ENCODE measurements around the gene ASB15. TPM values are rescaled to one million over a fixed set of nuclear protein-coding genes. Genes with fewer than 3 reads are reported as not detected.

ASB15 gene
- polyA plus RNA-seq, 3 donors: not detected

DNA sequence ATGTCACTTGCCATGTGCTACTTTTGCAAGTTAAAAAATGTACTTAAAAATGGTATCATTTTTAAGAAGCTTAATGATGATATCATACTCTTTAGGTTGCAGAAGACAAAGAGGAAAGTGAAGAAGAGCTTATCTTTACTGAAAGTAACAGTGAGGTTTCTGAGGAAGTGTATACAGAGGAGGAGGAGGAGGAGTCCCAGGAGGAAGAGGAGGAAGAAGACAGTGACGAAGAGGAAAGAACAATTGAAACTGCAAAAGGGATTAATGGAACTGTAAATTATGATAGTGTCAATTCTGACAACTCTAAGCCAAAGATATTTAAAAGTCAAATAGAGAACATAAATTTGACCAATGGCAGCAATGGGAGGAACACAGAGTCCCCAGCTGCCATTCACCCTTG lies 60.1 kb downstream of the ASB15 start:
- no peak overlapping the region for H3K27ac Mint-ChIP-seq
- intact Hi-C loops (cut with micrococcal nuclease): no loop called here
- no peak for DNase-seq
- Histone ChIP-seq H3K36me3 (replicated peaks in 1 of 2; ENCODE audit: control insufficient read depth in 1 of 2, insufficient read depth in 2 of 2, low read length in 2 of 2) (no peaks in the 10 kb centered on the region), H3K9me3 (replicated peaks in 1 of 2; ENCODE audit: control insufficient read depth in 1 of 2, insufficient read depth in 1 of 2, low read length in 2 of 2) (no peaks in the 10 kb centered on the region), H3K27me3 (ENCODE audit: control insufficient read depth in 2 of 2, insufficient read depth in 2 of 2, low read length in 2 of 2) (peaks cover 0 to 3% of the 10 kb centered on the region in 2 donors), H3K4me2 (replicated peaks; ENCODE audit: extremely low read depth, low read length, poor library complexity, severe bottlenecking) (no peak overlapping the region), H3K27ac (ENCODE audit: low read depth in 1 of 2, low read length in 2 of 2) (no peak overlapping the region), H3K79me2 (ENCODE audit: insufficient read depth, low read length) (no peaks in the 10 kb centered on the region), H4K20me1 (ENCODE audit: insufficient read depth, low read length) (no peaks in the 10 kb centered on the region), H3K4me3 (replicated peaks in 1 of 3; ENCODE audit: low read depth in 2 of 3, low read length in 3 of 3) (no peak overlapping the region), H3K9ac (ENCODE audit: insufficient read depth, low read length, poor library complexity, severe bottlenecking) (no peak overlapping the region), H3K4me1 (ENCODE audit: control insufficient read depth in 1 of 2, insufficient read depth in 2 of 2, low read length in 2 of 2) (no peaks in the 10 kb centered on the region), H2AFZ (ENCODE audit: insufficient read depth, low read depth, low read length, poor library complexity, severe bottlenecking) (no peak overlapping the region)
- H3K4me1 Mint-ChIP-seq: peaks cover 2% of the 10 kb centered on the region
- H3K27me3 Mint-ChIP-seq (ENCODE audit: low read depth in 3 of 3): peaks cover 0 to 5% (median 4%) of the 10 kb centered on the region in 3 donors
- no peaks in the 10 kb centered on the region for H3K36me3 Mint-ChIP-seq
- H3K9me3 Mint-ChIP-seq: peaks cover 0 to 3% (median 0%) of the 10 kb centered on the region in 7 donors
- no peak overlapping the region for H3K4me3 Mint-ChIP-seq
- WGBS (ENCODE audit: insufficient coverage): no CpG with 5 or more reads among the region's 1 CpG
- TF ChIP-seq, protein P1, sequence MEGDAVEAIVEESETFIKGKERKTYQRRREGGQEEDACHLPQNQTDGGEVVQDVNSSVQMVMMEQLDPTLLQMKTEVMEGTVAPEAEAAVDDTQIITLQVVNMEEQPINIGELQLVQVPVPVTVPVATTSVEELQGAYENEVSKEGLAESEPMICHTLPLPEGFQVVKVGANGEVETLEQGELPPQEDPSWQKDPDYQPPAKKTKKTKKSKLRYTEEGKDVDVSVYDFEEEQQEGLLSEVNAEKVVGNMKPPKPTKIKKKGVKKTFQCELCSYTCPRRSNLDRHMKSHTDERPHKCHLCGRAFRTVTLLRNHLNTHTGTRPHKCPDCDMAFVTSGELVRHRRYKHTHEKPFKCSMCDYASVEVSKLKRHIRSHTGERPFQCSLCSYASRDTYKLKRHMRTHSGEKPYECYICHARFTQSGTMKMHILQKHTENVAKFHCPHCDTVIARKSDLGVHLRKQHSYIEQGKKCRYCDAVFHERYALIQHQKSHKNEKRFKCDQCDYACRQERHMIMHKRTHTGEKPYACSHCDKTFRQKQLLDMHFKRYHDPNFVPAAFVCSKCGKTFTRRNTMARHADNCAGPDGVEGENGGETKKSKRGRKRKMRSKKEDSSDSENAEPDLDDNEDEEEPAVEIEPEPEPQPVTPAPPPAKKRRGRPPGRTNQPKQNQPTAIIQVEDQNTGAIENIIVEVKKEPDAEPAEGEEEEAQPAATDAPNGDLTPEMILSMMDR (IDR thresholded peaks at IDR 0.05): no peak

DNA sequence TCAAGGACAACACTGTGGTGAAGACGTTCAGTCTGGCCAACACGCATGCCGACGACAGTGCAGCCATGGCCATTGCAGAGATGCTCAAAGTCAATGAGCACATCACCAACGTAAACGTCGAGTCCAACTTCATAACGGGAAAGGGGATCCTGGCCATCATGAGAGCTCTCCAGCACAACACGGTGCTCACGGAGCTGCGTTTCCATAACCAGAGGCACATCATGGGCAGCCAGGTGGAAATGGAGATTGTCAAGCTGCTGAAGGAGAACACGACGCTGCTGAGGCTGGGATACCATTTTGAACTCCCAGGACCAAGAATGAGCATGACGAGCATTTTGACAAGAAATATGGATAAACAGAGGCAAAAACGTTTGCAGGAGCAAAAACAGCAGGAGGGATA lies 60.7 kb downstream of the ASB15 start:
- WGBS (ENCODE audit: insufficient coverage): 98% methylated on average over 11 of the region's 15 CpGs
- Histone ChIP-seq H3K4me1 (ENCODE audit: control insufficient read depth in 1 of 2, insufficient read depth in 2 of 2, low read length in 2 of 2) (no peaks in the 10 kb centered on the region), H4K20me1 (ENCODE audit: insufficient read depth, low read length) (no peaks in the 10 kb centered on the region), H3K27ac (ENCODE audit: low read depth in 1 of 2, low read length in 2 of 2) (no peak overlapping the region), H3K27me3 (ENCODE audit: control insufficient read depth in 2 of 2, insufficient read depth in 2 of 2, low read length in 2 of 2) (peaks cover 0 to 3% of the 10 kb centered on the region in 2 donors), H3K4me3 (replicated peaks in 1 of 3; ENCODE audit: low read depth in 2 of 3, low read length in 3 of 3) (no peak overlapping the region), H3K36me3 (replicated peaks in 1 of 2; ENCODE audit: control insufficient read depth in 1 of 2, insufficient read depth in 2 of 2, low read length in 2 of 2) (no peaks in the 10 kb centered on the region), H3K4me2 (replicated peaks; ENCODE audit: extremely low read depth, low read length, poor library complexity, severe bottlenecking) (no peak overlapping the region), H3K79me2 (ENCODE audit: insufficient read depth, low read length) (no peaks in the 10 kb centered on the region), H3K9ac (ENCODE audit: insufficient read depth, low read length, poor library complexity, severe bottlenecking) (no peak overlapping the region), H3K9me3 (replicated peaks in 1 of 2; ENCODE audit: control insufficient read depth in 1 of 2, insufficient read depth in 1 of 2, low read length in 2 of 2) (no peaks in the 10 kb centered on the region), H2AFZ (ENCODE audit: insufficient read depth, low read depth, low read length, poor library complexity, severe bottlenecking) (no peak overlapping the region)
- no peaks in the 10 kb centered on the region for H3K36me3 Mint-ChIP-seq
- DNase-seq: no peak
- H3K9me3 Mint-ChIP-seq: peaks cover 0 to 3% (median 0%) of the 10 kb centered on the region in 7 donors
- H3K4me1 Mint-ChIP-seq: peaks cover 2% of the 10 kb centered on the region
- intact Hi-C loops (cut with micrococcal nuclease): no loop called here
- peaks cover 0 to 5% (median 4%) of the 10 kb centered on the region in 3 donors for H3K27me3 Mint-ChIP-seq (ENCODE audit: low read depth in 3 of 3)
- no peak overlapping the region for H3K4me3 Mint-ChIP-seq
- TF ChIP-seq, protein P1 (IDR thresholded peaks at IDR 0.05): no peak
- H3K27ac Mint-ChIP-seq: peak overlapping the region in 1 of 7 donors; percentile 18

Measured in CD14-positive monocyte (primary cell).